K562 (cell line): Measurements from ENCODE around the gene E2F7. TPM values are rescaled to one million over a fixed set of nuclear protein-coding genes. Genes with fewer than 3 reads are reported as not detected.

ENCODE experiments used
- BHLHE40 ChIP-seq: IDR thresholded peaks from 2 replicates; pipeline ENCODE4 v1.6.1; 2011; ENCODE audit warnings: low read length, improper control_type of control experiment
- CBFA2T2 ChIP-seq: fragments of 450-650 bp; conservative IDR thresholded peaks from 2 replicates; pipeline ENCODE4 v1.6.1; 2017; ENCODE audit warnings: mild to moderate bottlenecking
- CTCF ChIP-seq, 3 experiments: IDR thresholded peaks in 2 of 3; conservative IDR thresholded peaks in 1 of 3; 2 replicates each; pipeline ENCODE4 v1.5.1; 2011 to 2012; ENCODE audit warnings: low read length in 3 of 3, mild to moderate bottlenecking in 3 of 3, control low read depth in 2 of 3, improper control_type of control experiment in 1 of 3, inconsistent platforms in 1 of 3, low read depth in 1 of 3, mixed read lengths in 1 of 3, moderate library complexity in 1 of 3; ENCODE audit not compliant: insufficient read depth in 2 of 3
- ESRRB ChIP-seq: fragments of 250-450 bp; sonication (Bioruptor Pico); IDR thresholded peaks from 2 replicates; pipeline ENCODE4 v1.5.0; 2020; ENCODE audit warnings: mild to moderate bottlenecking, moderate library complexity, borderline replicate concordance
- GABPA ChIP-seq: fragments of 200-800 bp; sonication (Bioruptor generic); conservative IDR thresholded peaks from 2 replicates; pipeline ENCODE4 v1.6.1; 2016; ENCODE audit warnings: low read depth, missing genetic modification characterization, missing compliant biosample characterization
- KLF16 ChIP-seq: IDR thresholded peaks from 2 replicates; pipeline ENCODE4 v1.6.1; 2016; ENCODE audit warnings: antibody characterized with exemption
- TBL1XR1 ChIP-seq, 2 experiments: IDR thresholded peaks; 2 replicates each; pipeline ENCODE4 v1.6.1; 2012; ENCODE audit warnings: improper control_type of control experiment in 2 of 2, low read length in 2 of 2, mild to moderate bottlenecking in 1 of 2
- ZBTB49 ChIP-seq: sonication (generic); formaldehyde crosslinking; IDR thresholded peaks from 2 replicates; pipeline ENCODE4 v1.8.0; 2022; ENCODE audit warnings: missing genetic modification reagents, mild to moderate bottlenecking, borderline replicate concordance
- polyA plus RNA-seq, 8 experiments: library from polyadenylated mRNA; depleted of rRNA in 4 of 8; stranded (reverse) in 5 of 8; unstranded in 3 of 8; fragments of >200 nt; fragmentation: Nextera tagmentation in 2 of 8; fragmentation: Illumina TruSeq in 1 of 8; extraction: Ambion mirVana in 2 of 8; extraction: Trizol in 1 of 8; gene quantifications; 2 replicates each; pipeline versions ENCODE4 v1.2.1 to v1.2.3, GENCODE V29; 2011 to 2014; ENCODE audit warnings: inconsistent platforms in 1 of 8, missing spikeins in 1 of 8
- total RNA-seq, 7 experiments: library from RNA; depleted of rRNA in 6 of 7; stranded (reverse); fragments of >200 nt in 6 of 7; fragmentation: Illumina TruSeq in 2 of 7; extraction: Trizol in 2 of 7; gene quantifications; 2 replicates each; pipeline versions ENCODE4 v1.2.1 to v1.2.3, GENCODE V29; 2011 to 2021; ENCODE audit warnings: low replicate concordance in 1 of 7
- TF ChIP-seq, protein P1 (sequence below): fragments of 450-650 bp; IDR thresholded peaks from 2 replicates; pipeline ENCODE4 v1.6.1; 2016; ENCODE audit warnings: antibody characterized with exemption
- TF ChIP-seq, protein P2 (sequence below), 2 experiments: fragments of 450-650 bp; conservative IDR thresholded peaks; 2 replicates each; pipeline ENCODE4 v1.6.1; 2017; ENCODE audit warnings: mild to moderate bottlenecking in 2 of 2, moderate library complexity in 2 of 2

Gene E2F7
- total and polyA plus RNA-seq, 9 of the 15 experiments (the other 6 are each of a cell fraction or from before 2014, with no cell fraction given) = 3.4 to 13.6 (median 8.1) TPM

GRCh38 chr12:77010691-77011548 is 54.4 kb downstream of the E2F7 start (continued):
- peak; percentile 84 to 92 (median 85) for TF ChIP-seq CTCF (IDR thresholded peaks at IDR 0.05 in 2 of 3, conservative IDR thresholded peaks at IDR 0.05 in 1 of 3; ENCODE audit: insufficient read depth in 2 of 3, low read depth in 1 of 3, low read length in 3 of 3)
- TF ChIP-seq, protein P1, sequence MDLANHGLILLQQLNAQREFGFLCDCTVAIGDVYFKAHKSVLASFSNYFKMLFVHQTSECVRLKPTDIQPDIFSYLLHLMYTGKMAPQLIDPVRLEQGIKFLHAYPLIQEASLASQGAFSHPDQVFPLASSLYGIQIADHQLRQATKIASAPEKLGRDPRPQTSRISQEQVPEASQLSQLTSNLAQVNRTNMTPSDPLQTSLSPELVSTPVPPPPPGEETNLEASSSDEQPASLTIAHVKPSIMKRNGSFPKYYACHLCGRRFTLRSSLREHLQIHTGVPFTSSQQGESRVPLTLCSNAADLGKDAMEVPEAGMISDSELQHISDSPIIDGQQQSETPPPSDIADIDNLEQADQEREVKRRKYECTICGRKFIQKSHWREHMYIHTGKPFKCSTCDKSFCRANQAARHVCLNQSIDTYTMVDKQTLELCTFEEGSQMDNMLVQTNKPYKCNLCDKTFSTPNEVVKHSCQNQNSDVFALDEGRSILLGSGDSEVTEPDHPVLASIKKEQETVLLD = no peak
- TF ChIP-seq TBL1XR1 (IDR thresholded peaks at IDR 0.05; ENCODE audit: low read length in 2 of 2) = no peak
- no peak for TF ChIP-seq ZBTB49 (CRISPR knock-in tag)
- TF ChIP-seq CBFA2T2 = no peak
- no peak for TF ChIP-seq ESRRB
- TF ChIP-seq KLF16 = peak; percentile 19; the same call in 1 of the 2 replicates
- TF ChIP-seq, protein P2, sequence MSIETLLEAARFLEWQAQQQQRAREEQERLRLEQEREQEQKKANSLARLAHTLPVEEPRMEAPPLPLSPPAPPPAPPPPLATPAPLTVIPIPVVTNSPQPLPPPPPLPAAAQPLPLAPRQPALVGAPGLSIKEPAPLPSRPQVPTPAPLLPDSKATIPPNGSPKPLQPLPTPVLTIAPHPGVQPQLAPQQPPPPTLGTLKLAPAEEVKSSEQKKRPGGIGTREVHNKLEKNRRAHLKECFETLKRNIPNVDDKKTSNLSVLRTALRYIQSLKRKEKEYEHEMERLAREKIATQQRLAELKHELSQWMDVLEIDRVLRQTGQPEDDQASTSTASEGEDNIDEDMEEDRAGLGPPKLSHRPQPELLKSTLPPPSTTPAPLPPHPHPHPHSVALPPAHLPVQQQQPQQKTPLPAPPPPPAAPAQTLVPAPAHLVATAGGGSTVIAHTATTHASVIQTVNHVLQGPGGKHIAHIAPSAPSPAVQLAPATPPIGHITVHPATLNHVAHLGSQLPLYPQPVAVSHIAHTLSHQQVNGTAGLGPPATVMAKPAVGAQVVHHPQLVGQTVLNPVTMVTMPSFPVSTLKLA (conservative IDR thresholded peaks at IDR 0.05) = 0 out of 4 replicates have a peak, but pooled peaks of 1 of the 2 experiments have one; percentile 30
- TF ChIP-seq GABPA = no peak
- TF ChIP-seq BHLHE40 = peak; percentile 59
- TF ChIP-seq, all 486 proteins: peak for 10
